WTC11 (cell line): Measurements from ENCODE around the gene SPC24. TPM values are rescaled to one million over a fixed set of nuclear protein-coding genes. Genes with fewer than 3 reads are reported as not detected.

Experiments
- ATAC-seq: fragments of 200-7000 bp; cut with Tn5 transposase; 2 replicates; pipeline ENCODE4 v1.10.0; 2021; ENCODE audit warnings: mild to moderate bottlenecking, moderate library complexity
- CTCF ChIA-PET: fragments of 300-600 bp; sonication (Branson Sonifier 250); formaldehyde crosslinking; loops from one replicate; lab custom pipeline; 2021; ENCODE audit warnings: antibody characterized with exemption; lab: Charles Lee
- POLR2A ChIA-PET: fragments of 350-600 bp; sonication (Branson Sonifier 250); formaldehyde crosslinking; loops from one replicate; lab custom pipeline; 2021; ENCODE audit warnings: antibody characterized with exemption; lab: Charles Lee
- DNase-seq: peaks from one replicate; pipeline ENCODE4 v3.0.0; 2021; ENCODE audit warnings: low spot score
- H3K27ac Mint-ChIP-seq: 2 replicates; pipeline ENCODE4 v1.8.0; 2021; ENCODE audit warnings: mixed read lengths
- H3K27me3 Mint-ChIP-seq: 2 replicates; pipeline ENCODE4 v1.8.0; 2021; ENCODE audit warnings: low read depth, mild to moderate bottlenecking, moderate library complexity, mixed read lengths
- H3K36me3 Mint-ChIP-seq: 2 replicates; pipeline ENCODE4 v1.8.0; 2021; ENCODE audit warnings: mixed read lengths
- H3K4me1 Mint-ChIP-seq: 2 replicates; pipeline ENCODE4 v1.8.0; 2022; ENCODE audit warnings: mixed read lengths
- H3K4me3 Mint-ChIP-seq: 2 replicates; pipeline ENCODE4 v1.8.0; 2021; ENCODE audit warnings: mild to moderate bottlenecking, moderate library complexity, mixed read lengths
- H3K9me3 Mint-ChIP-seq: 2 replicates; pipeline ENCODE4 v1.8.0; 2021; ENCODE audit warnings: mixed read lengths
- ATF3 ChIP-seq: sonication (generic); formaldehyde crosslinking; conservative IDR thresholded peaks from 2 replicates; pipeline ENCODE4 v1.8.1; 2022; ENCODE audit warnings: mild to moderate bottlenecking, missing genetic modification reagents
- CBFB ChIP-seq: sonication (generic); formaldehyde crosslinking; IDR thresholded peaks from 2 replicates; pipeline ENCODE4 v1.8.1; 2022; ENCODE audit warnings: mild to moderate bottlenecking, low read depth, missing genetic modification reagents
- ELF4 ChIP-seq: sonication (generic); formaldehyde crosslinking; IDR thresholded peaks from 2 replicates; pipeline ENCODE4 v1.8.1; 2022; ENCODE audit warnings: low read depth, mild to moderate bottlenecking, moderate library complexity, missing genetic modification reagents
- EMX1 ChIP-seq: fragments of 250-450 bp; sonication (Bioruptor Pico); IDR thresholded peaks from 2 replicates; pipeline ENCODE4 v1.8.0; 2021; ENCODE audit warnings: mild to moderate bottlenecking
- FOXP4 ChIP-seq: sonication (generic); formaldehyde crosslinking; IDR thresholded peaks from 2 replicates; pipeline ENCODE4 v1.8.0; 2022; ENCODE audit warnings: mild to moderate bottlenecking, missing genetic modification reagents
- GABPB1 ChIP-seq: sonication (generic); formaldehyde crosslinking; IDR thresholded peaks from 2 replicates; pipeline ENCODE4 v1.8.1; 2023; ENCODE audit warnings: mild to moderate bottlenecking, missing genetic modification reagents
- GTF2I ChIP-seq: fragments of 250-450 bp; sonication (Bioruptor Pico); conservative IDR thresholded peaks from 2 replicates; pipeline ENCODE4 v1.4.0; 2021; ENCODE audit warnings: mild to moderate bottlenecking
- MYBL2 ChIP-seq: sonication (generic); formaldehyde crosslinking; IDR thresholded peaks from 2 replicates; pipeline ENCODE4 v1.8.1; 2023; ENCODE audit warnings: mild to moderate bottlenecking, moderate library complexity, missing genetic modification reagents
- NFATC4 ChIP-seq: fragments of 250-450 bp; sonication (Bioruptor Pico); IDR thresholded peaks from 2 replicates; pipeline ENCODE4 v1.9.0; 2021; ENCODE audit warnings: mild to moderate bottlenecking
- OVOL2 ChIP-seq: fragments of 250-450 bp; sonication (Bioruptor Pico); IDR thresholded peaks from 2 replicates; pipeline ENCODE4 v1.9.0; 2021; ENCODE audit warnings: mild to moderate bottlenecking, borderline replicate concordance
- PRRX2 ChIP-seq: fragments of 250-450 bp; sonication (Bioruptor Pico); IDR thresholded peaks from 2 replicates; pipeline ENCODE4 v1.8.0; 2021; ENCODE audit warnings: mild to moderate bottlenecking
- RELA ChIP-seq: sonication (generic); formaldehyde crosslinking; IDR thresholded peaks from 2 replicates; pipeline ENCODE4 v1.8.1; 2022; ENCODE audit warnings: missing genetic modification reagents, mild to moderate bottlenecking, borderline replicate concordance
- SP1 ChIP-seq: sonication (generic); formaldehyde crosslinking; conservative IDR thresholded peaks from 2 replicates; pipeline ENCODE4 v1.8.1; 2022; ENCODE audit warnings: missing genetic modification reagents
- ZNF219 ChIP-seq: sonication (generic); formaldehyde crosslinking; IDR thresholded peaks from 2 replicates; pipeline ENCODE4 v1.8.0; 2023; ENCODE audit warnings: missing genetic modification reagents, mild to moderate bottlenecking, borderline replicate concordance
- ZNF512 ChIP-seq: sonication (generic); formaldehyde crosslinking; IDR thresholded peaks from 2 replicates; pipeline ENCODE4 v1.8.1; 2022; ENCODE audit warnings: missing genetic modification reagents, borderline replicate concordance
- total RNA-seq: library from RNA; stranded (reverse); gene quantifications from 3 replicates; pipeline ENCODE4 v1.2.3, GENCODE V29; 2021
- TF ChIP-seq, protein P1 (sequence below): sonication (generic); formaldehyde crosslinking; IDR thresholded peaks from 2 replicates; pipeline ENCODE4 v1.8.0; 2022; ENCODE audit warnings: missing genetic modification reagents
- TF ChIP-seq, protein P2 (sequence below): sonication (generic); formaldehyde crosslinking; IDR thresholded peaks from 2 replicates; pipeline ENCODE4 v1.8.0; 2022; ENCODE audit warnings: mild to moderate bottlenecking, missing genetic modification reagents
- TF ChIP-seq, protein P3 (sequence below): fragments of 250-450 bp; sonication (Bioruptor Pico); IDR thresholded peaks from 2 replicates; pipeline ENCODE4 v1.9.0; 2021; ENCODE audit warnings: mild to moderate bottlenecking

Gene SPC24
- total RNA-seq, 1 experiment from 2014 or later, result 62.2 TPM

DNA sequence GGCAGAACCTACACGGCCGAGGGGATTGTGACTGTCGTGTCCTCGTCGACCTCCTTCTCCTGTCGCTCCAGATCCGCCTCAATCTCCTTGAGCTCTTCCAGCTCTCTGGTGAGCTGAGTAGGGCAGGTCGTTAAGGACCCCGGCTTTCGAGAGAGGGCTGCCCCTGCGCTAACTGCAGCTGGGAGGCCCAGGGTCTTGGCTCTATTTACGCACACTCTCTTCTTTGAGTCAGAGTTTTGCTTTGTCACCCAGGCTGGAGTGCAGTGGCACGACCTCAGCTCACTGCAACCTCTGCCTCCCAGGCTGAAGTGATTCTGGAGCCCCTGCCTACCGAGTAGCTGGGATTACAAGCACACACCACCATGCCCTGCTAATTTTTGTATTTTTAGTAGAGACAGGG is 7.6 kb downstream of the SPC24 start (continued):
- TF ChIP-seq, protein P1, sequence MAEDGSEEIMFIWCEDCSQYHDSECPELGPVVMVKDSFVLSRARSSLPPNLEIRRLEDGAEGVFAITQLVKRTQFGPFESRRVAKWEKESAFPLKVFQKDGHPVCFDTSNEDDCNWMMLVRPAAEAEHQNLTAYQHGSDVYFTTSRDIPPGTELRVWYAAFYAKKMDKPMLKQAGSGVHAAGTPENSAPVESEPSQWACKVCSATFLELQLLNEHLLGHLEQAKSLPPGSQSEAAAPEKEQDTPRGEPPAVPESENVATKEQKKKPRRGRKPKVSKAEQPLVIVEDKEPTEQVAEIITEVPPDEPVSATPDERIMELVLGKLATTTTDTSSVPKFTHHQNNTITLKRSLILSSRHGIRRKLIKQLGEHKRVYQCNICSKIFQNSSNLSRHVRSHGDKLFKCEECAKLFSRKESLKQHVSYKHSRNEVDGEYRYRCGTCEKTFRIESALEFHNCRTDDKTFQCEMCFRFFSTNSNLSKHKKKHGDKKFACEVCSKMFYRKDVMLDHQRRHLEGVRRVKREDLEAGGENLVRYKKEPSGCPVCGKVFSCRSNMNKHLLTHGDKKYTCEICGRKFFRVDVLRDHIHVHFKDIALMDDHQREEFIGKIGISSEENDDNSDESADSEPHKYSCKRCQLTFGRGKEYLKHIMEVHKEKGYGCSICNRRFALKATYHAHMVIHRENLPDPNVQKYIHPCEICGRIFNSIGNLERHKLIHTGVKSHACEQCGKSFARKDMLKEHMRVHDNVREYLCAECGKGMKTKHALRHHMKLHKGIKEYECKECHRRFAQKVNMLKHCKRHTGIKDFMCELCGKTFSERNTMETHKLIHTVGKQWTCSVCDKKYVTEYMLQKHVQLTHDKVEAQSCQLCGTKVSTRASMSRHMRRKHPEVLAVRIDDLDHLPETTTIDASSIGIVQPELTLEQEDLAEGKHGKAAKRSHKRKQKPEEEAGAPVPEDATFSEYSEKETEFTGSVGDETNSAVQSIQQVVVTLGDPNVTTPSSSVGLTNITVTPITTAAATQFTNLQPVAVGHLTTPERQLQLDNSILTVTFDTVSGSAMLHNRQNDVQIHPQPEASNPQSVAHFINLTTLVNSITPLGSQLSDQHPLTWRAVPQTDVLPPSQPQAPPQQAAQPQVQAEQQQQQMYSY, result no peak

DNA sequence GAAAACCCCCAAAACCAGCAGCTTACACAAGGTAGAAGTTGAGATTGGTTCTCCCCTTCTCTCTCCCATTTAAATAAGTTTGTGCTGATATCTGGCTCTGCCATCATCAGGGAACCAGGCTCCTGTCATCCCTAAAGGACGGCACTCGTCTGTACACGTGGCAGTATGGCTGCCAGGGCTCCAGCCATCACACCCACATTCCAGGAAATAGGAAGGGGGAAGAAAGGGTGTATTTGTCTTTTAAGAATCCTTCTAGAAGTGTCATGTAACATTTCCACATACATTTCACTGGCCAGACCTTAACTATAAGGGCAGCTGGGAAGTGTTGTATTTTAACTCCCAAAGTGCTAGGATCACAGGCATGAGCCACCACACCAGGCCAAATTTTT is 10.1 kb downstream of the SPC24 start:
- no peak for DNase-seq
- Mint-ChIP-seq H3K27me3 (no peaks in the 10 kb centered on the region), H3K27ac (no peak overlapping the region), H3K36me3 (peaks cover 43% of the 10 kb centered on the region), H3K4me1 (peaks cover 17% of the 10 kb centered on the region), H3K4me3 (no peak overlapping the region), H3K9me3 (0 out of 2 replicates have a peak, but pooled peaks cover 3% of the 10 kb centered on the region)
- TF ChIP-seq GTF2I (CRISPR knock-in tag), result peak; percentile 72; the same call in 1 of the 2 replicates
- TF ChIP-seq, protein P2, sequence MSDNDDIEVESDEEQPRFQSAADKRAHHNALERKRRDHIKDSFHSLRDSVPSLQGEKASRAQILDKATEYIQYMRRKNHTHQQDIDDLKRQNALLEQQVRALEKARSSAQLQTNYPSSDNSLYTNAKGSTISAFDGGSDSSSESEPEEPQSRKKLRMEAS (CRISPR knock-in tag), result no peak
- no peak for ATAC-seq
- POLR2A ChIA-PET, result no interaction called here
- CTCF ChIA-PET, result no interaction called here

DNA sequence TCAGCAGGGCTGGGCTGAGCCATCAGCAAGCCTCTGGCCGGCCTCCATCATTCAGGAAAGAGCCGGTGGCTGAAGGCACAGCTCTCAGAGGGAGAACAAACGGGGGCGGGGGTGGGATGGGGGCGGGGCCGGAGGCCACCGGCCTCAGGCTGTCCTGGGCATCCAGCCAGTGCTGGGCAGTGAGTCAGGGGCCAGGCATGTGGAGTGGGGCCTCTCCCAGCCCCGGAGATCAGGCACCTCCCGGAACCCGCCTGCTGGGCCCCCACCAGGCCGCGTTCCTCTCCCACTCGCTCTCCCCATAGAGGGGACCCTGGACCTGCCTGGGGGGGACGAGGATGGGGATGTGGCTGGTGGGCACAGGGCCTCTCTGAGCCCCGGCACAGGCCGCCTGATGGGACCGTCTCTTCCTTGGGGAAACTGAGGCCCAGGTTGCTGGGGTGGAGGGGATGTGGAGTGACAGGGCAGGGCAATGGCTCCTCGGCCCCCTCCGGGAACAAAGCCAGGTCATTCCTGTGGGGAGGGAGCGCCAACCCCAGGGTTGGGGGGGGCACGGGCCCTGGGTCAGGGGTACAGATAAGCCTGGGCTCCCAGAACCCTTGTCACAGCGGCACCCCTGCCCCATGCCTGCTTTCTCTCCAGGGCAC is 12.9 kb downstream of the SPC24 start:
- ChIA-PET CTCF (interaction anchor here (0.5 to 3.1 kb wide), 16 partner anchors 12 to 340 kb away, joined by 3 to 11 read pairs (median 4); no protein-coding TSS in a partner anchor), POLR2A (interaction anchor here (0.6 to 1.3 kb wide), 3 partner anchors 13 to 55 kb away, joined by 3 to 4 read pairs (median 3); partner anchors contain the start of genes KANK2 and SPC24)
- H3K36me3 Mint-ChIP-seq, result peaks cover 26% of the 10 kb centered on the region
- TF ChIP-seq EMX1 (CRISPR knock-in tag), result no peak
- TF ChIP-seq ATF3 (CRISPR knock-in tag), result no peak
- TF ChIP-seq ZNF512 (CRISPR knock-in tag), result no peak
- TF ChIP-seq, protein P3, sequence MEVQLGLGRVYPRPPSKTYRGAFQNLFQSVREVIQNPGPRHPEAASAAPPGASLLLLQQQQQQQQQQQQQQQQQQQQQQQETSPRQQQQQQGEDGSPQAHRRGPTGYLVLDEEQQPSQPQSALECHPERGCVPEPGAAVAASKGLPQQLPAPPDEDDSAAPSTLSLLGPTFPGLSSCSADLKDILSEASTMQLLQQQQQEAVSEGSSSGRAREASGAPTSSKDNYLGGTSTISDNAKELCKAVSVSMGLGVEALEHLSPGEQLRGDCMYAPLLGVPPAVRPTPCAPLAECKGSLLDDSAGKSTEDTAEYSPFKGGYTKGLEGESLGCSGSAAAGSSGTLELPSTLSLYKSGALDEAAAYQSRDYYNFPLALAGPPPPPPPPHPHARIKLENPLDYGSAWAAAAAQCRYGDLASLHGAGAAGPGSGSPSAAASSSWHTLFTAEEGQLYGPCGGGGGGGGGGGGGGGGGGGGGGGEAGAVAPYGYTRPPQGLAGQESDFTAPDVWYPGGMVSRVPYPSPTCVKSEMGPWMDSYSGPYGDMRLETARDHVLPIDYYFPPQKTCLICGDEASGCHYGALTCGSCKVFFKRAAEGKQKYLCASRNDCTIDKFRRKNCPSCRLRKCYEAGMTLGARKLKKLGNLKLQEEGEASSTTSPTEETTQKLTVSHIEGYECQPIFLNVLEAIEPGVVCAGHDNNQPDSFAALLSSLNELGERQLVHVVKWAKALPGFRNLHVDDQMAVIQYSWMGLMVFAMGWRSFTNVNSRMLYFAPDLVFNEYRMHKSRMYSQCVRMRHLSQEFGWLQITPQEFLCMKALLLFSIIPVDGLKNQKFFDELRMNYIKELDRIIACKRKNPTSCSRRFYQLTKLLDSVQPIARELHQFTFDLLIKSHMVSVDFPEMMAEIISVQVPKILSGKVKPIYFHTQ (CRISPR knock-in tag), result no peak
- TF ChIP-seq ZNF219 (CRISPR knock-in tag), result no peak
- TF ChIP-seq GABPB1 (CRISPR knock-in tag), result peak; percentile 53
- no peak for TF ChIP-seq OVOL2 (CRISPR knock-in tag)
- no peak for TF ChIP-seq RELA
- no peak for TF ChIP-seq CBFB (CRISPR knock-in tag)
- TF ChIP-seq FOXP4 (CRISPR knock-in tag), result 0 out of 2 replicates have a peak, but pooled peaks have one; percentile 38
- TF ChIP-seq MYBL2 (CRISPR knock-in tag), result no peak
- no peak for TF ChIP-seq PRRX2 (CRISPR knock-in tag)
- no peak for TF ChIP-seq ELF4
- TF ChIP-seq SP1 (CRISPR knock-in tag), result peak; percentile 25; the same call in 1 of the 2 replicates
- TF ChIP-seq NFATC4 (CRISPR knock-in tag), result no peak
- H3K27me3 Mint-ChIP-seq, result no peaks in the 10 kb centered on the region; the same call in 1 of the 2 replicates
- 0 out of 2 replicates have a peak, but pooled peaks cover 3% of the 10 kb centered on the region for H3K9me3 Mint-ChIP-seq
- ATAC-seq (peak; percentile 11), DNase-seq (peak; percentile 40)
- H3K4me3 Mint-ChIP-seq, result no peak overlapping the region
- peaks cover 24% of the 10 kb centered on the region for H3K4me1 Mint-ChIP-seq
- H3K27ac Mint-ChIP-seq, result no peak overlapping the region
